ENCODE data around the gene ZNF672.

- TF ChIP-seq EP300 (IDR thresholded peaks at IDR 0.05), result no peak
- TF ChIP-seq POLR2A (IDR thresholded peaks at IDR 0.05), result no peak
- no peak for TF ChIP-seq CTCF (IDR thresholded peaks at IDR 0.05)
Observed at GRCh38 chr1:248857201-248857600, 19.2 kb downstream of the ZNF672 start.
